Vagina (tissue), 2 donors: Measurements from ENCODE around the gene NEAT1. TPM values are rescaled to one million over a fixed set of nuclear protein-coding genes. Genes with fewer than 3 reads are reported as not detected.

Experiments
- DNase-seq, 2 donors: peaks; one replicate each; pipeline ENCODE4 v3.0.0-alpha.2; 2017; ENCODE audit errors: extremely low spot score in 2 of 2
- H3K27ac ChIP-seq: fragments of 200-600 bp; sonication (generic); one replicate; pipeline ENCODE4 v1.5.1; 2019
- H3K27me3 ChIP-seq: fragments of 200-600 bp; sonication (generic); one replicate; pipeline ENCODE4 v1.5.1; 2019
- H3K36me3 ChIP-seq, 2 donors: fragments of 200-600 bp; sonication (generic); one replicate each; pipeline ENCODE4 v1.5.1; 2017 to 2019
- H3K4me1 ChIP-seq: fragments of 200-600 bp; sonication (generic); one replicate; pipeline ENCODE4 v1.5.1; 2019
- H3K4me3 ChIP-seq, 2 donors: fragments of 200-600 bp; sonication (generic); 1 replicate in 1 of 2; 2 replicates in 1 of 2; pipeline ENCODE4 v1.5.1; 2016 to 2019
- H3K9me3 ChIP-seq: fragments of 200-600 bp; sonication (generic); one replicate; pipeline ENCODE4 v1.5.1; 2019
- CTCF ChIP-seq, 3 experiments: fragments of 450-650 bp in 2 of 3; fragments of 200-600 bp in 1 of 3; sonication (generic) in 1 of 3; IDR thresholded peaks; one replicate each; pipeline ENCODE4 v1.5.1; 2017 to 2019; ENCODE audit warnings: antibody characterized with exemption in 3 of 3, mild to moderate bottlenecking in 2 of 3, moderate library complexity in 2 of 3
- POLR2A ChIP-seq, 2 donors: fragments of 450-650 bp; IDR thresholded peaks; one replicate each; pipeline ENCODE4 v1.6.1; 2017; ENCODE audit warnings: antibody characterized with exemption in 2 of 2, mild to moderate bottlenecking in 2 of 2, moderate library complexity in 2 of 2
- POLR2AphosphoS5 ChIP-seq, 2 donors: sonication (generic); formaldehyde crosslinking; IDR thresholded peaks; one replicate each; pipeline ENCODE4 v1.9.0; 2017; ENCODE audit warnings: antibody characterized with exemption in 2 of 2, mild to moderate bottlenecking in 2 of 2, low read depth in 1 of 2; ENCODE audit not compliant: insufficient read depth in 1 of 2
- intact Hi-C: fragments of 100-400 bp; cut with DNase I; formaldehyde crosslinking; loops from one replicate; pipeline ENCODE4 v1.15.1; 2023
- total RNA-seq: library from RNA; depleted of rRNA; stranded (reverse); fragments of >200 nt; gene quantifications from one replicate; pipeline ENCODE4 v1.2.3, GENCODE V29; 2016

Gene NEAT1
- total RNA-seq, 1 donor from 2014 or later = 857 TPM

- DNase-seq = no peak
- Histone ChIP-seq H3K27me3 (no peaks in the 10 kb centered on the region), H3K27ac (no peak overlapping the region), H3K4me1 (peaks cover 5% of the 10 kb centered on the region), H3K9me3 (no peaks in the 10 kb centered on the region), H3K36me3 (peaks cover 0 to 87% of the 10 kb centered on the region in 2 donors), H3K4me3 (no peak overlapping the region)
- TF ChIP-seq CTCF (IDR thresholded peaks at IDR 0.05) (no peak), POLR2A (IDR thresholded peaks at IDR 0.05) (no peak), POLR2AphosphoS5 (IDR thresholded peaks at IDR 0.05; ENCODE audit: insufficient read depth in 1 of 2, low read depth in 1 of 2) (no peak)
- intact Hi-C loops = no loop called here
Observed at GRCh38 chr11:65396769-65397745, 25.5 kb upstream of the NEAT1 start.

- H3K4me1 ChIP-seq = no peaks in the 10 kb centered on the region
- intact Hi-C loops = no loop called here
- H3K9me3 ChIP-seq = no peaks in the 10 kb centered on the region
- no peak overlapping the region for H3K4me3 ChIP-seq
- no peak for TF ChIP-seq POLR2A (IDR thresholded peaks at IDR 0.05)
- no peak for TF ChIP-seq CTCF (IDR thresholded peaks at IDR 0.05)
- TF ChIP-seq POLR2AphosphoS5 (IDR thresholded peaks at IDR 0.05; ENCODE audit: insufficient read depth in 1 of 2, low read depth in 1 of 2) = no peak
- no peak for DNase-seq
- H3K36me3 ChIP-seq = peaks cover 0 to 89% of the 10 kb centered on the region in 2 donors
- no peak overlapping the region for H3K27ac ChIP-seq
- no peaks in the 10 kb centered on the region for H3K27me3 ChIP-seq
Observed at GRCh38 chr11:65398362-65398910, 24.2 kb upstream of the NEAT1 start.

- intact Hi-C loops = no loop called here
- no peak for DNase-seq
- no peak overlapping the region for H3K27ac ChIP-seq
- no peaks in the 10 kb centered on the region for H3K9me3 ChIP-seq
- no peaks in the 10 kb centered on the region for H3K4me1 ChIP-seq
- H3K4me3 ChIP-seq = no peak overlapping the region
- no peak for TF ChIP-seq POLR2AphosphoS5 (IDR thresholded peaks at IDR 0.05; ENCODE audit: insufficient read depth in 1 of 2, low read depth in 1 of 2)
- TF ChIP-seq CTCF (IDR thresholded peaks at IDR 0.05) = no peak
- TF ChIP-seq POLR2A (IDR thresholded peaks at IDR 0.05) = no peak
- peaks cover 0 to 81% of the 10 kb centered on the region in 2 donors for H3K36me3 ChIP-seq
- H3K27me3 ChIP-seq = no peaks in the 10 kb centered on the region
Observed at GRCh38 chr11:65399249-65399648, 23.3 kb upstream of the NEAT1 start.

GRCh38 chr11:65399845-65400244, 22.8 kb upstream of the NEAT1 start:
- TF ChIP-seq CTCF (IDR thresholded peaks at IDR 0.05) (no peak), POLR2A (IDR thresholded peaks at IDR 0.05) (no peak), POLR2AphosphoS5 (IDR thresholded peaks at IDR 0.05; ENCODE audit: insufficient read depth in 1 of 2, low read depth in 1 of 2) (no peak)
- H3K36me3 ChIP-seq = peaks cover 0 to 81% of the 10 kb centered on the region in 2 donors

More at GRCh38 chr11:65399845-65400244, 22.8 kb upstream of the NEAT1 start:
- H3K27me3 ChIP-seq = no peaks in the 10 kb centered on the region
- H3K4me1 ChIP-seq = no peaks in the 10 kb centered on the region
- no peak overlapping the region for H3K27ac ChIP-seq
- intact Hi-C loops = no loop called here
- no peak overlapping the region for H3K4me3 ChIP-seq
- H3K9me3 ChIP-seq = no peaks in the 10 kb centered on the region
- no peak for DNase-seq
